Measurements from ENCODE around the gene PAX7.

PAX7 gene

DNA sequence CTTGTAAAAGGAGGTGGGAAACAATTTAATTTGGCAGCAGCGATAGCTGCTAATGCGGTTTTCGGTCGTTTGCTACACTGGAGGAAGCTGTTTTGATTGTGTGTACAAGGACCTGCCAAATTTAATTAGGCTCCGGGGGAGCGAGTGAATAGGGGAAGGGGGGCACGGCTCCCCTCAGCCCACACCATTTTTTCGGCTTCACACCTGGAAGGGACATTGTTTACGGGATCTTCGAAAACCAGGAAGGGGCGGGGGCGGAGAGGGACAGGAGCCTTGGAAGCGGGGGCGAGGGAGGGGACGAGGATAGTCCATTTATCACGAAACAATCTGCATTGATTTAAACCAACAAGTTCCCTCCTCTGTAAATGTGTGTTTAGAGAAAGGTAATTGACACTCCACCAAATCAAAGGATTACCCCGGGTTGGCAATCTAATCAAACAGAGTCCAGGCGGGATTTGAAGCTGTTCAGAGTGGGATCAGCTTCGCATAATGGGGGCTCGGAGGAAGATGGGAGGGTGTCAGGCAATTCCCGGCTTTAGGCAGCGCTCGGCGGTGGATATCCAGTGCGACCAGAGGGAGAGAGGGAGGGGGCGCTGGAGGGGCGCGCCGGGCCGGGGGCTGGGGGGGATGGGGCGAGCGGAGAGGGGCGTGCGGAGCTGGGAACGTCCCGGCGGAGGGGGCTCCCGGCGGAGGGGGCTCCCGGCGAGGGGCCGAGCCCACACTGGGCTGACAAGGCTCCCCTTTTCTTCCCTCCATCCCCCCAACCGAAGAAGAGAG, 9.8 kb downstream of the PAX7 start:
- DNase-seq (ENCODE audit: low read depth), result no peak

DNA sequence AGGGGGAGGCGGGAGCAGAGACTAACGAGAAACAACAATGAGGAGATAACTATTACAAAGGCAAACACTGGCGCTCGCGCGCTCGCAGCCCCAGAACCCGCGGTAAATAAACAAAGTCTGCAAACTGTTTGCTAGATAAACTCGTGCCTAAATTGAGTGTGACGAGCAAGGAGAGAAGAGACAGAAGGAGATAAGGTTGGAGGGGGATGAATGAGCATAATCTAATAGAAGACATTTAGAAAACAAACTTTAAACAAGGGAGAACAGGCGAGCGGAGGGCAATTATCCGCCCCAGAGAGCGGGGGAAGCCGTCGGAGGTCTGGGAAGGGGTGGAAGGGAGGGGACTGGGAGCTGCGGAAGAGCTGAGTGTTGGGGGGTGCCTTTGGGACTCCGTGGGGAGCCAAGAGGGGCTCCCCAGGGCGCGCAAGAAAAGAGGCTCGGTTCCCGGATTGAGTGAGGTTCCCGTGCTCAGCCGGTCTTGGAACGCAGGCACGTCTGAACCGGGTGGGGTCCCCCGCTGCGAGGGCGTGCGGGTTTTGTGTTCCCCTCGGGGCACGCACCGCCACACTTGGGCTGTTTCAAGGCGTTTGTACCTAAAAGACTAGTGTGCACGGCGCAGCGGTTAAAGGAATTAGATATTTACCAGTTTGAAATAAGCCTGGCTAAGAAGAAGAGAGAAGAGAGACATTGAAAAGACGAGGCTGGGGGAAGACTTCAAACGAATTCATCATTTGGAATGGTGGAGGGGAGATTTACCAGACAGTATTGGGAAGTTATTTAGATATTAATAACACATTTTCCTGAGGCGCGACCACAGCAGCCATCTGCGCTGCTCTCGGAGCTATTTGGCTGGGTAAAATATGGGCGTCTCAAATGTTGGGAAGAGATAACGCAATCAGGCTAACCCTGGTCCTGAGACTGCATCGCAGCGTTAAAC, 10.6 kb downstream of the PAX7 start:
- DNase-seq (ENCODE audit: low read depth), result no peak

DNA sequence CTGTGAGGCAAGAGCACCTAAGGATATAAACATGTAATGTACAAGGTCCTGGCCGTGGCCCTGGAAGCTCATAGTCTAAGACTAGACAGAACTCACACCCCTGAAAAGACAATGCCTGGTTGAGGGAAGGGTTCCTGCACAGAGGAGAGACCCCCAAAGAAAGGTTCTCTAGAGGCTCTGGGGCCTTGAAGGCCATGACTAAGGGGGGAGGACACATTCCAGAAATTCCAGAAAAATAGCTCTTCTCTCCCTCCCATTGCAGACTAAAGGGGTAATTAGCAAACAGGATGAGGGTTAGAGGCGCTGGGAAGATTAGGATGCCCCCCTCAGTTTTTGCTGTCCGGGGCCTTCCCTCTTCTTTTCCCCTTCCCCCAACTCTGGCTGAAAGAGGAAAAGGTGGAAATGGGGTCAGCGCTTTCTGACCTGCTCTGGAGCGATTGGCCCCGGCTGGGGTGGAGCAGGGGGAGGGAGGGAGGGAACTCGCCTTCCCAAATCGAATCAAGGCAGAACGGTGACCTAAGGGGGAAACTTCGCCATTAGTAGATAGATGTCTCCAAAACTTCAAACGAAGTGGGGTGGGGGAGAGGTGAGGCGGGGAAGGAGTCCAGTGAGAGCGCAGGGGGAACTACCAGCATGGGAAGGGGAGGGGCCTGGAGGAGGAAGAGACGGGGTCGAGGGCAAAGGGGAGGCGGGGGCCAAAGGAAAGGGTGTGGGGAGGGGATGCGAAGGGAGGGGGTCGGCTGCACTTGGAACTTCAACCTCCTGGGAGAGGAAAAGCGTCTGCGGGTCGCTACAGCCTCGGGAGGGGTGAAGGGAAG, 11.8 kb downstream of the PAX7 start:
- DNase-seq (ENCODE audit: low read depth), result no peak

DNA sequence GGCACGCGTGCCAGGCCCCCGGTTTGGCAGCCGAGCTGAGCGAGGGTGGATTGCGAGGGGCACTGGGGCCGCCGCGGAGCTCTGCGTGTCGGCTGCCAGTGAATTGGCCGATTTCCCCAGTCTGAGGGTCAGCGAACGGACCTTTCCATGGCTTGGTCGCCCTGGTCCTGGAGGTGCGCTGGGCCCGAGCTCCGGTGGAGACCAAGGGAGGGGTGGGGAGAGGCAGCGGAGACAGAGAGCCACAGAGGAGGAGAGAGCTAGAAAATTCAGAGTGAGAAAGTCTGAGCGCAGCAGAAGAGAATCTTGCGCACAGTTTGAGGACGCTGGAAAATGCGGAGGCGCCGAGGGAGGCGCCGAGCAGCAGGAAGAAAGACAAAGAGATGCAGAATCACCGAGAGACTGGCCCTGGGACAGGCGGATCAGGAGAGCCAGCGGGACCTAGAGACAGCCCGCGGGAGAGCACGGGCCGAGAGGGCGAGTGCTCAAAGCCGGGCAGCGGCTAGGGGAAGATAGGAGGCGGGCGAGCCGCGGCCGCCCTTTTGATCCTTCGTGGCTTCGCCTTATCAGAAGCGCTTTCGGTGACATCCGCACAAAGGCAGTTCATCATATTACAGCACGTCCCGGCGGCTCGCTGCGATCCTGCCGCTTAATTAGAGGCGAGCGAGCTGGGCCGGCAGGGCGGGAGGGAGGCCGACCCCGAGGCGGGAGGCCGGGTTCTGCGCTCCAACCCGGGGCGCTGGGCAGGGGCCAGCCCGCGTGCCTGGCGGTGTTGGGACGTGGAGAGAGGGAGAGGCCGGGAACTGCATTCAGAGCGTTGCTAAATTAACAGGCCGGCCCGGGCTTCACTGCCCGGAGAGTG, 12.7 kb downstream of the PAX7 start:
- DNase-seq (ENCODE audit: low read depth), result no peak

DNA sequence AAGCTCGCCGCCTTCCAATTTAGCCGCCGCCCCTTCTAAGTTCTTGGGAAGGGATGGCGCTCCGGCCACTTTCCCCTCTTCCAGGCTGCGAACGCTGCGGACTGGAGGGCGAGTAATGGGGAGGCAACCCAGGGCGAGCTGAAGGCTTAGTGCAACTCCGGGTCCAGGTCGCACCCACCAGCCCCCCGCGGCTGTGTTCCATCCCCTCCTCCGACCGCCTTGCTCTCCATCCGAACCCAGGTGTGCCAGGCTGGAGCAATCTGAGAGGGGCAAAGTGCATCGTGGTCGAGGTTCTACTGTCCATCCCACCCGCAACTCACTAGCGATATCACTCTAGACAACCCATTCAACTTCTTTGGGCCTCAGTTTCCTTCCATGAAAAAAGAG, 13.4 kb downstream of the PAX7 start:
- DNase-seq (ENCODE audit: low read depth), result no peak

DNA sequence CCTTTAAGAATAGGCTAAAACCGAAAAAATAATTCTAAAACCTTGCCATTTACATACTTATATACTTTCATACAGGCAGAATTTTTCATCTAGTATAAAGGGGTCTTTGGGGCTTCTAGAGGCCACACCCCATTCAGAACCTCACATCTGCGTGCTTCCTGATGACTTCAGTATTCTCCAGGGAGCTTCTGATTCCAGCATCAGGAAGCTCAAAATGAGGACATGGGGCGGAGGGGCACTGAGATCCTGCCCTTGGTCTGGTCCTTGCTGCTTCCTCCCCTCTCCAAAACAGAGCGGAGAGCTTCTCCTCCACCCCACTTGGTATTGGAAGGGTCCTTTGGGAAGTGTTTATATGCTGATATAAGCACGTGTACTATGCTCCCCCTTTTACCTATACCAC, 13.8 kb downstream of the PAX7 start:
- no peak for DNase-seq (ENCODE audit: low read depth)

DNA sequence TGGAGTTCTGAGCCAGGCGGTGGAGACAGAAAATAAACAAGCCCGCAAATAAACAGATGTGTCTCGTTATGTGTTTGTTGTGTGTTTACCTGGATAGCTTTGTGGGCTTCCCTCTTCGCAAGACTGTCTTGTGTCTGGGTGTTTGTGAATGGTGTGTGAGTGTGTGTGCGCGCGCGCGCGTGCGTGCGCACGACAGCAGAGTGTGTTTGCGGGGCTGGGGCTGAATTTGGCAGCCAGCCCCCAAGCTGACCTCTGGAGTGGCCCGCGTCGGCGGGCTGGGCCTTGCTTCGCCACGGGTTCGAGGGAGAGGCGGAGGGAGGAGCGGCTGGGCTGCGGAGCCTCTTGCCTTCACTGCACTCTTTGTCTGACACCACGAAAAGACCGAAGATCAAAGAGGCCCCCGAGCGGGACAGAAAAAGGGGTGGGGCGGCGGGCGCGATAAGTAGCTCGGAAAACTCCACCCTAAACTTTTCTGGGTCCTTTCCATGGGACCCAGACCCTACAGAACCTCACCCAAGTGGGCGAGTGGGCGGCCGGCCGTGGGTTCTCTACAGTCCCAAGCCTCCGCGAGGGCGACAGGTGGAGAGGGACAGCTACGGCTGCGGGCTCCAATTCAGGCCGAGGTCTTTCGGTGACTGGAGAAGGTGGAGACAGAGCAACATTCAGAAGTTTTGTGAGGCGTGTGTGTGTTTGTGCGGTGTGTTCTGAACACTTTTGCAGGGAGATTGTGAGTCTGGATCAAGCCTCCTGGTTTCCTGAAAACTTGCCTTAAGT, 14.5 kb downstream of the PAX7 start:
- DNase-seq (ENCODE audit: low read depth), result no peak

DNA sequence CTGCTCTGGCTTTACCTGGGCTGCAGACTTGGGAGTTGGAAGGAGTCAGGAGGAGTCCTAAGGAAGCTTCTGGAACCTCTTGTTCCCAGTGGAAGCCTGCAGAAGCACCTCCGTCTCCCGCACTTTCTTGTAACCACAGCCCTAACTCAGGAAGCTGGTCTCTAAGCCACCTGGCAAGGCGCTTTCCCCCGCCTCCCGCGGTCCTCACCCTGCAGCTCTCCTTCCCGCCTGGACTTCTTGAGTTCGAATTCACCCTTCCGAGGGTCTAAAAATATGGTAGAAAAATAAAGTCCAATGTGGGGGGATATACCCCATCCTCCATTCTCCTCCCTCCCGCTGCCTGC, 15.1 kb downstream of the PAX7 start:
- no peak for DNase-seq (ENCODE audit: low read depth)

DNA sequence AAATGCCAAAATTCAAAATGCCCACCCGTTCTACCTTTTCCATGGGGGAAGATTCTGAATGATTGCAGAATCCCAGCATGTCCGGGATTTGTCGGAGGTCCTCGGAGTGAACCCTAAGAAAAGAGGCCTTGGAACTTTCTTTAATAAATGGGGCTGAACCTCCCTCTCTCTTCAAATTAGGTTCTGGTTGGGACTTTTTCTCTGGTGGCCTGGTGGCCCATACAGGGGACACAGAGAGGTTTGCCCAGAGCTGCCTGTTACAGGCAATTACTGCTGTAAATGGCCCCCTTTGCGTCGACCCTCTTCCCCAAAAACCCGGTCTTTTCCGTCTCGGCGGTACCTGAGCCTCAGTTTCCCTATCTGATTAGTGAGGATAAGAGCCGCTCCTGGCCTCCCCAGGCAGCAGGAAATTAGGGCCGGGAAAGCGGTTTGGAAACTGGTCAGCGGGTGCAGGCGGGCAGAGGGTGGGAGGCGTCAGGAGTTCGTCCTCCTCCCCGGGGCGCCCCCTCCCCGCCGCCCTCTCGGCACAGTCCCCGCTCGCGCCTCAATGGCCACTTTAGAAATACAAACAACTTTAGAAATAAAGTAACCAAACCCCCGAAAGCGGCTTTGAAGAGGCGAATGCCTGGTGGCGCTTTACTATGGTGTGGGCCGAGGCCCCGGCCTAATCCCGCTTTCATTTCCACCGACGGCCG, 15.6 kb downstream of the PAX7 start:
- no peak for DNase-seq (ENCODE audit: low read depth)

DNA sequence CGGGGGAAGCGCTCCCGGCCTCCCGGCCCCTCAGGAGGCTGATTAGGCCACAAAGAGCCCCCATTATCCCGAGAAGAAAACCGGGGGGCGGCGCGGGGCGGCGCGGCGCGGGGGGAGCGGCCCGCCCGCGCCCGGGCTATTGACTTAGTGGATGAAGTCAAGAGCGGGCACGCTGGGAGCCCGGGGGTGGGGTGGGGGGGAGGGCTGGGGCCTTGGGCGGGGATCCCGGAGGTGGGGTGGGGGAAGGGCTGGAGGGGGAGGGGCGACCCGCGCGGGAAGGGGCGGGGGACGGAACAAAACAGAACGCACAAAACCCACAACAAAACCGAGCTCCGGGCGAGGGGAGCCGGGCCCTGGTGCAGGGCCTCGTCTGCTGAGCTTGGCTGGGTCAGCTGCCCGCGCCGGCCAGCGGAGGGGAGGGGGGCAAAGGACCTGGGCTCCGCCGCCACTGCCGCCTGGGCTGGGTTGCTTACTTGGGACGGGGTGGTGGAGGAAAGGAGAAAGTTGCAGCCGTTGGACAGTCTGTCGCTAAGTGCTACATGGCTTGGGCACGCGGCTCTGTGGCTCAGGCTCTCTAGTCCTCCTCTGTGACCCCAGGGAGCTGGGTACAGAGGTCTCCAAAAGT, 16.3 kb downstream of the PAX7 start:
- DNase-seq (ENCODE audit: low read depth), result no peak

DNA sequence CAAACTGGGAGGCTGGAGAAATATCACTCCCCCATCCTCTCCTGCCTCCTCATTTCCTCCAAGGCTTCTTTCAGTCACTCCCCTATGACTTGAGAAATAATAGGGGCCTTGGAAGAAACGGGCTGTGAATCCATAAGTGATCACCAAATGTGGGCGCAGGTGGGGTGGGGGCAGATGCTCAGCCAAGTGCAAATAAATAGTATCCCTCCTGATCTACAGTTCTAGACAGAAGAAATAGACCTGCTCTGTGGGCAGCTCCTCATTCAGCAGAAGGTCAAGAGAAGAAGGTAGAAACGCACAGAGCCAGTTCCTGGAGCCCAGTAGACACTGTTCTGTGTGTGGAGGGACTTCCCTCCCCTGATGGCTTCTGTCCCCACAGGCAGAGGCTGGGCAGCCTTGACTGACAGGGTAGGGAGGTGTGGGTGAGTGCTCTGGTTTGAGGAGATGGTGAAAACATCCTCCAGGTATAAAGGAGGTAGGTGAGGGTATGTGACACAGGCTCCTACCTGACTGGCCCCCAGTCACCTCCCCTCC, 17.1 kb downstream of the PAX7 start:
- no peak for DNase-seq (ENCODE audit: low read depth)

DNA sequence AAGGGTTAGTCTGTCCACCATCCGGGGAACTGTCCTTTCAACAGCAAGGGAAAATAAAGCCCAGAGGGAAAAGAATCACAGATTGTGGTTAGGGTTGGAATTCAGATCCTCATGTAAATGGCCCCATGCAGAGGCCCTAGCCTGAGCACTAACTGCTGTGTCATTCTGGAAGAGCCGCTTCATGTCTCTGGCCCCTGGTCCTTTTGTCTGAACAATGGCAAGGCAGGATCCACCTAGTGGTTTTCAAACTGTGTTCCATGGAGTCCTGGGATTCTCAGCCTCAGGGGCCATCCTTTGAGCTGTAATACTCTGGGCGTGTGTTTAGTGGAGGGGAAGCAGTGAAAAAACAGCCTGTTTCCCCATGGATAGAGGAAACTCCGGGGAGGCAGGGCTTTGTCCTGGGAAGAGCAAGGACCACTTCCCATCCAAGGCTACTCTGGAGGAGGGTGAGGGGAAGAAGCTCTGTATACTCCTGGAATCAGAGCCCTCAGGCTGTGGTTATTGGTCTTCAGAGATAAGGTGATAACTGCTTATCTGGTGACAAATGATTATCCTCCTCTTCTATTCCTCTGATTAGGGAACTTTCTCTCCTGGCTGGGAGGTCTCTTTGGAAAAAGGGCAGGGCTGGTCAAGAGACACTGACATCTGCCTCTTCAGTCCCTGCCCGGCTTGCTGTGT, 19.2 kb downstream of the PAX7 start:
- DNase-seq (ENCODE audit: low read depth), result no peak

DNA sequence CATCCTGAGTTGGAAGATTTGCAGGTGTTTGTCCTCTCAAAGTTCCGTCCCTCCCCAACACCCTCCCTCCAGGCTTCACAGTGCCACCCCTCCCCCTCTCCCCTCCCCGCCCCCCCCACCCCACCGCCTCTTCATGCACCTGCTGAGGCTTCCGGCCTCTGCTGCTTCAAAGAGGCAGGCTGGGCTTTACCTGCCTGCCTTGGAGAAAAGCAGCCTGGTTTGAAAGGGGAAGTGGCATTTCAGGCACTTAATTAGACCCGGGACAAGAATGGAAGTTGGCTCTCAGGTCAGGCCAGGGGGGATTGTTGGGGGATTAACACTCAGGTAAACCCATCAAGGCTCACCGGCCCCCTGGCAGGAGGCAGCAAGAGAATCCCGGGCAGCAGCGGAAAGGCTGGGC, 21.1 kb downstream of the PAX7 start:
- no peak for DNase-seq (ENCODE audit: low read depth)

DNA sequence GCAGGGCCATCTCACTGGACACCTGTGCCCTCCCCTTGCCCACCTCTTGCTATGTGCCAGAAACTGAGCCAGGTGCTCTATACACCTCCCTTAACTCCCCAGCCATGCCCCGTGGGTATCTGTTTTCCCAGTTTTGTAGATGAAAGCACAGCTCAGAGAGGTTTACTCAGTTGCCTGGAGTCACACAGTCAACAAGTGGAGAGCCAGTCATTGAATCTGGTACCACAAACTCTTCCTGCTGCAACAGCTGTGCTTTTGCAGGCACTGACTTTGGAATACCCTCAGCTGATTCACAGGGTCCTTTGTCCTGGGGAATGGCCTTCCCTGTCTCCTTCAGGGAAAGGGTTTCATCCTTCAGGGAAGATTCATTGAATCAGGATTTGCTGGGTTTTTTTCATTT, 22.1 kb downstream of the PAX7 start:
- DNase-seq (ENCODE audit: low read depth), result no peak

DNA sequence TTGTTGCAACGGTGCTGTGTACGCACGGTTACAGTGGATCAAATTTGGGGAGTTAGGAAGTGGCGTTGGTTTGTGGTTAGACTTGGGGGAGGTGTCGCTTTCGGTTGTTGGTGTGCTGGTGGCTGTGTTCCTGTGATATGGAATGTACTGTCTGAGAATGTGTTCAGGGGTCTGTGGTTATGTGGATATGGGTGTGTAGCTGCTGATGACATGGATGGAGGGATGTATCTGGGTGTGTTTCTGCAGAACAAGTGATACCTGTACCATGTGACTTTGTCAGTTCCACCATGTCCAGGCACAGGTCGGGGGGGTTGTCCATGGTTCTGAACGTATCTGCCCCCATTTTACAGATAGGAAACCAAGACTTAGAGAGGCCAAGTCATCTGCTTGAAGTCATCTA, 22.7 kb downstream of the PAX7 start:
- DNase-seq (ENCODE audit: low read depth), result no peak

DNA sequence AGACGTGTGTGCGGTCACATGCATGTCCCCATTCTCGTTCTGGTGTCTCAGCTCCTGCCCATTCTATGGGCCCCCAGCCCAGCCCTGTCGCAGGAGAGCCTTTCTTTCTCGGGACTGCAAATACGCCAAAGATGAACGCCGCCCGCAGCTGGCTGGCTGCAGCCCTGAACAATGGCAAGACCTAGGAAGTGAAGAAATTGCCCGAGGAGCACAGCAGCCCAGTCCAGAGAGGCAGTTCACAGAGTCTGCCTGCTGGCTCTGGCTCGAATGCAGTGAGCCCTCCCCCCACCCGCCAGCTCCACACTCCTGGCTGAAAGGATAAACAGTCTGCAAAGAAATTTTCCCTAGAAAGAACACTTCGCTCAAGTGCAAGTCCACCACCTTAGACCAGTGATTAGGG, 23.3 kb downstream of the PAX7 start:
- no peak for DNase-seq (ENCODE audit: low read depth)

DNA sequence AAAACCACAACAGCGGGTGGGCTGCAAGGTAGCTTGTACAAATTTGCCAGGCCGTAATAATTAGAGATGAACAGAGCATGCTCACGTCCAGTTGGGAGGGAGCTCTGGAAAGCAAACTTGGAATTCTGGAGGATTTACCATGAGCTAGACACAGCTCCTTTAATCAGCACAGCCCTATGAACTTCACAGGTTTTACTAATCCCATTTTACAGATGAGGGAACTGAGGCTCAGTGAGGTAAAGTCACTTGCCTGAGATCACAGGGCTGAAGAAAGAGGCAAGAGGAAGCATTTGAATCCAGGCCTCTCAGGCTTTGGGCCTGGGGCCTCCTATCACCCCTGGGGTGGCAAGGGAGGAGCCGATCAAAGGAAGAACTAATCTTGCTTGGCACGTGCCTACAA, 24.0 kb downstream of the PAX7 start:
- DNase-seq (ENCODE audit: low read depth), result no peak

DNA sequence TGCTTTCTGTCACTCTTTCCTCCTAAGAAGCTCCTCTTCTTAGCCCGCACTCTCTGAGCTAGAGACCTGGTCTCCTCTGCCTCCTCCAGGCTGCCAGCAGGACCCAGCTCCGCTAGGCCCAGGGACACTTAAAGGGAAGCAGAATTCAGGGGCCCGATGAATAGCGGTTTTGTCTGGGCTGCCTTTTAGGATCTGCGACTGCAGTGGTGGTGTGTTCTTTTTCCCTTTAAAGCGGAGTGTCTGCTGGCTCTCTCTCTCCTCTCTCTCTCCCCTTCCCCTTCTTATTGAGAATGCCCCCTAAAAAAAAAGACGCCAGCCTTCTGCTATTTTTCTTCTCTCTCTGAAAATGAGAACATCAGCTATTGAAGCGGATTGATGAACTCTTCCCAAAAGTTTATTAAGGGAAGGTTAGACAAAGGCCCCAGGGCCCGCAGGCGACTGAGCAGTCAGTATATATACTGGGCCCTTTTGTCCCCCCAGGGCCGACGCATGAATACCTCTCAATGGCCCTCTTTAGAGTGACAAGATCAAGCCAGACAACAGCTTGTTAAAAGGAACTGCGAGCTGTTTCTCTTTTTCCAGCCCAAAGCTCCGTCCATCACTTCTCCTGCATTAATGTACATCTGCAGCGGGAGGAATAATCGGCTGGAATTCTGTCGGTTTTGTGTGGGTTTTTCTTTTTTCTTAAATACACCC, 27.0 kb downstream of the PAX7 start:
- no peak for DNase-seq (ENCODE audit: low read depth)
